Uterus (tissue), 4 donors: ENCODE measurements around the gene BID. TPM values are rescaled to one million over a fixed set of nuclear protein-coding genes. Genes with fewer than 3 reads are reported as not detected.

Experiments
- DNase-seq, 2 donors: peaks; one replicate each; pipeline ENCODE4 v3.0.0-alpha.2; 2019 to 2020
- H3K27ac ChIP-seq, 2 donors: fragments of 200-600 bp; sonication (generic); 1 replicate in 1 of 2; 2 replicates in 1 of 2; pipeline ENCODE4 v1.5.1; 2016 to 2018
- H3K27me3 ChIP-seq, 2 donors: fragments of 200-600 bp; sonication (generic); one replicate each; pipeline ENCODE4 v1.5.1; 2018 to 2019; ENCODE audit warnings: control low read depth in 1 of 2
- H3K36me3 ChIP-seq, 2 donors: fragments of 200-600 bp; sonication (generic); one replicate each; pipeline ENCODE4 v1.5.1; 2019; ENCODE audit warnings: control low read depth in 1 of 2
- H3K4me1 ChIP-seq, 2 donors: fragments of 200-600 bp; sonication (generic); one replicate each; pipeline ENCODE4 v1.5.1; 2018 to 2019; ENCODE audit warnings: control low read depth in 1 of 2
- H3K4me3 ChIP-seq, 2 donors: fragments of 200-600 bp; sonication (generic); 1 replicate in 1 of 2; 2 replicates in 1 of 2; pipeline ENCODE4 v1.5.1; 2018 to 2019; ENCODE audit warnings: mild to moderate bottlenecking in 1 of 2
- H3K9me3 ChIP-seq, 2 donors: fragments of 200-600 bp; sonication (generic); one replicate each; pipeline ENCODE4 v1.5.1; 2019; ENCODE audit warnings: control low read depth in 1 of 2
- CTCF ChIP-seq, 4 experiments: fragments of 200-600 bp in 2 of 4; fragments of 450-650 bp in 2 of 4; sonication (generic) in 2 of 4; IDR thresholded peaks; one replicate each; pipeline ENCODE4 v1.5.1; 2016 to 2019; ENCODE audit warnings: antibody characterized with exemption in 4 of 4, mild to moderate bottlenecking in 2 of 4, moderate library complexity in 1 of 4
- POLR2A ChIP-seq, 2 donors: fragments of 450-650 bp; IDR thresholded peaks; one replicate each; pipeline ENCODE4 v1.6.1; 2016; ENCODE audit warnings: antibody characterized with exemption in 2 of 2, mild to moderate bottlenecking in 1 of 2, moderate library complexity in 1 of 2
- intact Hi-C: fragments of 100-400 bp; cut with DNase I; formaldehyde crosslinking; loops from one replicate; pipeline ENCODE4 v1.15.1; 2023; ENCODE audit warnings: low total_unique reads
- total RNA-seq, 4 donors: library from RNA; depleted of rRNA in 3 of 4; stranded (reverse); fragments of >200 nt in 3 of 4; gene quantifications; one replicate each; pipeline versions ENCODE4 v1.1.0 to v1.2.4, GENCODE V29; 2014 to 2023
- donor health status: DM: yes; HTN: yes; CAD: no.

Gene BID
- total RNA-seq, 4 donors from 2014 or later = 0.77 to 96.2 (median 10.4) TPM

- Histone ChIP-seq H3K4me3 (no peak overlapping the region), H3K27me3 (no peaks in the 10 kb centered on the region), H3K9me3 (no peaks in the 10 kb centered on the region), H3K27ac (no peak overlapping the region), H3K36me3 (no peaks in the 10 kb centered on the region), H3K4me1 (no peaks in the 10 kb centered on the region)
- intact Hi-C loops = no loop called here
- DNase-seq = no peak
- TF ChIP-seq POLR2A (IDR thresholded peaks at IDR 0.05) (no peak), CTCF (IDR thresholded peaks at IDR 0.05) (no peak)
Measured at GRCh38 chr22:17775781-17776465, 1.7 kb upstream of the BID start.

- H3K4me1 ChIP-seq = no peaks in the 10 kb centered on the region
- H3K27me3 ChIP-seq = no peaks in the 10 kb centered on the region
- intact Hi-C loops = no loop called here
- no peaks in the 10 kb centered on the region for H3K36me3 ChIP-seq
- DNase-seq = no peak
- no peaks in the 10 kb centered on the region for H3K9me3 ChIP-seq
- H3K27ac ChIP-seq = no peak overlapping the region
- no peak overlapping the region for H3K4me3 ChIP-seq
- TF ChIP-seq CTCF (IDR thresholded peaks at IDR 0.05) (no peak), POLR2A (IDR thresholded peaks at IDR 0.05) (no peak)
Measured at GRCh38 chr22:17774926-17775685, 837 bp upstream of the BID start.

DNA sequence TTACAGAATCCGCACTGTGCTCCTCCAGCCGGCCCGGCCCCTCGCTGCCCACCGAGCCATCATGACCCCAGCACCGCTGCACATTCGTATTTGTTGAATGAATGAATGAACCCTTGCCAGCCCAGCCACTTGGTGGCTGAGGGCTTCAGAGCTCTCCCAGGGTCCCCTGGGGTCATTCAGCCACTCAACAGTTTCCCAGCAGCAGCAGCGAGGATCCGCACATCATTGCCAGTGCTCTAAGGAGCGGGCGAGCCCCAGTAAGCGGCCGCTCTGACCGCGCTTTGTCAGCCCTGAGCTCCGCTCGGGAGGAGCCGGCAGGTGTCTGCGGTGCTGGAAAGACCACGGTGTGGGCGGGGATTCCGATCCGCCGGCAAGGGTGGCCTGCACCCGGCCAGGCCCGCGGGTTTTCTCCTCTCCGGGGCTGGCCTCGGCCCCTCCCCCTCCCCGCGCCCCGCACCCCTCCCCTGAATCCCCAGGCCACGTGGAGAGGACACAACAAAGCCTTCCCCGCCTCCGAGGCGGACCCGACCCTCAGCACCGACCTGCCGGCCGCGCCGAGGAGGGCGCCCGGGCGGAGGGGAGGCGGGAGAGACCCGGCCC is 563 bp downstream of the BID start:
- H3K36me3 ChIP-seq = no peaks in the 10 kb centered on the region
- peak in 1 of 2 donors; percentile 30 for DNase-seq
- peak overlapping the region; percentile 36 to 63 for H3K4me3 ChIP-seq
- TF ChIP-seq CTCF (IDR thresholded peaks at IDR 0.05) (no peak), POLR2A (IDR thresholded peaks at IDR 0.05) (no peak)
- intact Hi-C loops = no loop called here
- no peaks in the 10 kb centered on the region for H3K27me3 ChIP-seq
- H3K9me3 ChIP-seq = no peaks in the 10 kb centered on the region
- no peaks in the 10 kb centered on the region for H3K4me1 ChIP-seq
- peak overlapping the region in 1 of 2 donors; percentile 31 for H3K27ac ChIP-seq

- Histone ChIP-seq H3K4me1 (no peaks in the 10 kb centered on the region), H3K36me3 (no peaks in the 10 kb centered on the region), H3K27ac (no peak overlapping the region), H3K27me3 (no peaks in the 10 kb centered on the region), H3K4me3 (peak overlapping the region; percentile 36 to 63), H3K9me3 (no peaks in the 10 kb centered on the region)
- TF ChIP-seq POLR2A (IDR thresholded peaks at IDR 0.05) = no peak
- TF ChIP-seq CTCF (IDR thresholded peaks at IDR 0.05) = no peak
- intact Hi-C loops = no loop called here
- no peak for DNase-seq
Measured at GRCh38 chr22:17772958-17773605, 1.2 kb downstream of the BID start.
